ENCODE data around the gene C1R. TPM values are rescaled to one million over a fixed set of nuclear protein-coding genes. Genes with fewer than 3 reads are reported as not detected.
"Not testable (repeated sequence)": the region's sequence is repeated elsewhere in the genome, so short reads cannot be mapped to it uniquely, and the experiment has no call there.

C1R gene
- total RNA-seq, 4 donors from 2014 or later, result 68.5 to 154 (median 125) TPM

- no peak for DNase-seq
- intact Hi-C loops (cut with DNase I; ENCODE audit: low total_unique reads) (no loop called here), in situ Hi-C loops (cut with MboI; ENCODE audit: low pct_ligation_motif_present in 1 of 4, low pct_unique_long_range_greater_than_20kb in 1 of 4, low sequenced_read_pairs in 3 of 4) (no loop called here)
- Histone ChIP-seq H3K9me3 (no peaks in the 10 kb centered on the region), H3K27ac (no peak overlapping the region), H3K36me3 (no peaks in the 10 kb centered on the region), H3K27me3 (peaks cover 4% of the 10 kb centered on the region), H3K4me1 (peaks cover 0 to 5% (median 3%) of the 10 kb centered on the region in 4 donors), H3K4me3 (no peak overlapping the region)
- WGBS, 2 donors (ENCODE audit: low coverage in 1 of 2), result 84 to 90% methylated on average over 2 to 4 of the region's 4 CpGs
- no peak for TF ChIP-seq POLR2A (IDR thresholded peaks at IDR 0.05)
- no peak for TF ChIP-seq EP300 (IDR thresholded peaks at IDR 0.05; ENCODE audit: low read depth)
- TF ChIP-seq CTCF (IDR thresholded peaks at IDR 0.05), result no peak
- TF ChIP-seq POLR2AphosphoS5 (IDR thresholded peaks at IDR 0.05), result no peak
Observed at GRCh38 chr12:7054925-7055324, 37.3 kb downstream of the C1R start.

GRCh38 chr12:7049973-7050372, 42.3 kb downstream of the C1R start:
- H3K27ac ChIP-seq; DNase-seq; H3K27me3 ChIP-seq; H3K4me3 ChIP-seq; in situ Hi-C loops (cut with MboI; ENCODE audit: low pct_ligation_motif_present in 1 of 4, low pct_unique_long_range_greater_than_20kb in 1 of 4, low sequenced_read_pairs in 3 of 4); H3K4me1 ChIP-seq; H3K9me3 ChIP-seq; intact Hi-C loops (cut with DNase I; ENCODE audit: low total_unique reads); H3K36me3 ChIP-seq: not testable (repeated sequence)
- WGBS, 2 donors (ENCODE audit: low coverage in 1 of 2), result 92 to 94% methylated on average over 3 of the region's 3 CpGs

- in situ Hi-C loops (cut with MboI; ENCODE audit: low pct_ligation_motif_present in 1 of 4, low pct_unique_long_range_greater_than_20kb in 1 of 4, low sequenced_read_pairs in 3 of 4); intact Hi-C loops (cut with DNase I; ENCODE audit: low total_unique reads); H3K4me3 ChIP-seq; DNase-seq; H3K36me3 ChIP-seq; H3K27me3 ChIP-seq; H3K4me1 ChIP-seq; H3K27ac ChIP-seq; H3K9me3 ChIP-seq: not testable (repeated sequence)
- WGBS, 2 donors (ENCODE audit: low coverage in 1 of 2), result 87 to 92% methylated on average over 8 to 10 of the region's 10 CpGs
Observed at GRCh38 chr12:7049445-7049951, 42.7 kb downstream of the C1R start.

GRCh38 chr12:7047306-7047705, 44.9 kb downstream of the C1R start:
- no peaks in the 10 kb centered on the region for H3K36me3 ChIP-seq
- H3K4me3 ChIP-seq, result no peak overlapping the region
- WGBS, 2 donors (ENCODE audit: low coverage in 1 of 2), result 54 to 56% methylated on average over 4 to 5 of the region's 5 CpGs
- in situ Hi-C loops (cut with MboI; ENCODE audit: low pct_ligation_motif_present in 1 of 4, low pct_unique_long_range_greater_than_20kb in 1 of 4, low sequenced_read_pairs in 3 of 4) (no loop called here), intact Hi-C loops (cut with DNase I; ENCODE audit: low total_unique reads) (no loop called here)
- H3K27me3 ChIP-seq, result no peaks in the 10 kb centered on the region
- no peak for TF ChIP-seq POLR2A (IDR thresholded peaks at IDR 0.05)
- no peak for TF ChIP-seq POLR2AphosphoS5 (IDR thresholded peaks at IDR 0.05)
- no peak for TF ChIP-seq CTCF (IDR thresholded peaks at IDR 0.05)
- no peak for TF ChIP-seq EP300 (IDR thresholded peaks at IDR 0.05; ENCODE audit: low read depth)
- H3K4me1 ChIP-seq, result peaks cover 0 to 5% (median 2%) of the 10 kb centered on the region in 4 donors
- H3K27ac ChIP-seq, result no peak overlapping the region
- DNase-seq, result no peak
- H3K9me3 ChIP-seq, result no peaks in the 10 kb centered on the region

GRCh38 chr12:7046383-7047105, 45.7 kb downstream of the C1R start:
- intact Hi-C loops (cut with DNase I; ENCODE audit: low total_unique reads) (no loop called here), in situ Hi-C loops (cut with MboI; ENCODE audit: low pct_ligation_motif_present in 1 of 4, low pct_unique_long_range_greater_than_20kb in 1 of 4, low sequenced_read_pairs in 3 of 4) (no loop called here)
- H3K36me3 ChIP-seq, result no peaks in the 10 kb centered on the region
- peaks cover 0 to 5% (median 2%) of the 10 kb centered on the region in 4 donors for H3K4me1 ChIP-seq
- no peak for DNase-seq
- no peak overlapping the region for H3K27ac ChIP-seq
- H3K9me3 ChIP-seq, result no peaks in the 10 kb centered on the region
- H3K27me3 ChIP-seq, result no peaks in the 10 kb centered on the region
- TF ChIP-seq EP300 (IDR thresholded peaks at IDR 0.05; ENCODE audit: low read depth) (no peak), POLR2AphosphoS5 (IDR thresholded peaks at IDR 0.05) (no peak), CTCF (IDR thresholded peaks at IDR 0.05) (no peak), POLR2A (IDR thresholded peaks at IDR 0.05) (no peak)
- 81 to 83% methylated on average over 4 to 5 of the region's 5 CpGs for WGBS, 2 donors (ENCODE audit: low coverage in 1 of 2)
- no peak overlapping the region for H3K4me3 ChIP-seq
